Endothelial cell of umbilical vein (primary cell): ENCODE data around the gene VIPR2. TPM values are rescaled to one million over a fixed set of nuclear protein-coding genes. Genes with fewer than 3 reads are reported as not detected.

Source experiments
- BruUV-seq: library from RNA; stranded (reverse); fragments of 400-500 nt; replicated peaks from 2 replicates; lab custom pipeline; 2021; lab: Mats Ljungman, UMichigan
- CTCF ChIA-PET: fragments of 300-600, 350-600 bp; sonication (Branson Sonifier 250); formaldehyde crosslinking; loops from one replicate; lab custom pipeline; 2021; ENCODE audit warnings: antibody characterized with exemption, inconsistent platforms; lab: Charles Lee
- POLR2A ChIA-PET: fragments of 300-600, 350-600 bp; sonication (Branson Sonifier 250); formaldehyde crosslinking; loops from one replicate; lab custom pipeline; 2021; ENCODE audit warnings: antibody characterized with exemption, inconsistent platforms; lab: Charles Lee
- DNase-seq: peaks from one replicate; pipeline ENCODE4 v3.0.0-alpha.2; 2011; ENCODE audit warnings: low read depth, low spot score
- FAIRE-seq: peaks from 2 replicates; lab custom pipeline; 2011; peaks lifted over from hg19 to GRCh38; lab: Jason Lieb, UNC
- H2AFZ ChIP-seq: 2 replicates; pipeline ENCODE4 v1.6.0; 2012; ENCODE audit warnings: low read depth, low read length, control low read depth, inconsistent platforms
- H3K27ac ChIP-seq: 2 replicates; pipeline ENCODE4 v1.5.1; 2011; ENCODE audit warnings: low read depth, mild to moderate bottlenecking, control low read depth, low read length, moderate library complexity; ENCODE audit not compliant: insufficient read depth
- H3K27me3 ChIP-seq, 2 experiments: 2 replicates each; pipeline versions ENCODE4 v1.6.0 to v1.6.1; 2011; ENCODE audit warnings: low read length in 2 of 2, mixed read lengths in 1 of 2; ENCODE audit not compliant: control insufficient read depth in 2 of 2, insufficient read depth in 2 of 2
- H3K36me3 ChIP-seq, 2 experiments: 2 replicates in 1 of 2; 3 replicates in 1 of 2; pipeline ENCODE4 v1.5.1; 2011; ENCODE audit warnings: low read length in 2 of 2, mild to moderate bottlenecking in 1 of 2, moderate library complexity in 1 of 2; ENCODE audit not compliant: control insufficient read depth in 2 of 2, insufficient read depth in 2 of 2; ENCODE audit errors: extremely low read depth in 1 of 2
- H3K4me1 ChIP-seq: 3 replicates; pipeline ENCODE4 v1.5.1; 2011; ENCODE audit warnings: mild to moderate bottlenecking, low read length; ENCODE audit not compliant: control insufficient read depth, insufficient read depth; ENCODE audit errors: extremely low read depth
- H3K4me2 ChIP-seq: 2 replicates; pipeline ENCODE4 v1.6.1; 2011; ENCODE audit warnings: low read length, control low read depth, mixed read lengths; ENCODE audit not compliant: insufficient read depth
- H3K4me3 ChIP-seq, 3 experiments: fragments of 200-600 bp in 1 of 3; sonication (generic), shearing (Covaris generic) in 1 of 3; replicated peaks in 1 of 3; 2 replicates each; pipeline ENCODE4 v1.5.1; 2011 to 2016; ENCODE audit warnings: control low read depth in 3 of 3, low read length in 3 of 3, mild to moderate bottlenecking in 2 of 3, inconsistent platforms in 1 of 3, low read depth in 1 of 3, moderate library complexity in 1 of 3; ENCODE audit not compliant: insufficient read depth in 1 of 3
- H3K79me2 ChIP-seq: 2 replicates; pipeline ENCODE4 v1.6.0; 2012; ENCODE audit warnings: low read length, inconsistent platforms; ENCODE audit not compliant: control insufficient read depth, insufficient read depth
- H3K9ac ChIP-seq: replicated peaks from 2 replicates; pipeline ENCODE3; 2011; ENCODE audit warnings: low read length, control low read depth; ENCODE audit not compliant: insufficient read depth; ENCODE audit errors: extremely low read depth
- H3K9me1 ChIP-seq: replicated peaks from 3 replicates; pipeline ENCODE4 v1.6.0; 2011; ENCODE audit warnings: mild to moderate bottlenecking, low read length; ENCODE audit not compliant: control insufficient read depth, insufficient read depth; ENCODE audit errors: extremely low read depth
- H3K9me3 ChIP-seq: replicated peaks from 2 replicates; pipeline ENCODE4 v1.5.1; 2012; ENCODE audit warnings: low read length, inconsistent platforms; ENCODE audit not compliant: control insufficient read depth, insufficient read depth
- H4K20me1 ChIP-seq: replicated peaks from 2 replicates; pipeline ENCODE3; 2011; ENCODE audit warnings: mild to moderate bottlenecking, low read length; ENCODE audit not compliant: control insufficient read depth, insufficient read depth; ENCODE audit errors: extremely low read depth
- CTCF ChIP-seq, 2 donors: IDR thresholded peaks; 1 replicate in 1 of 2; 2 replicates in 1 of 2; pipeline ENCODE4 v1.5.1; 2011; ENCODE audit warnings: low read length in 2 of 2, mild to moderate bottlenecking in 2 of 2, moderate library complexity in 2 of 2, control low read depth in 1 of 2, inconsistent platforms in 1 of 2, low read depth in 1 of 2; ENCODE audit not compliant: insufficient read depth in 1 of 2; ENCODE audit errors: extremely low read depth in 1 of 2
- FOS ChIP-seq: IDR thresholded peaks from 2 replicates; pipeline ENCODE4 v1.6.1; 2011; ENCODE audit warnings: mild to moderate bottlenecking, low read length, moderate library complexity, borderline replicate concordance; ENCODE audit not compliant: insufficient read depth
- GATA2 ChIP-seq: IDR thresholded peaks from 2 replicates; pipeline ENCODE4 v1.7.0; 2011; ENCODE audit warnings: low read depth, mild to moderate bottlenecking, moderate library complexity, mixed read lengths, low read length; ENCODE audit not compliant: insufficient read length, insufficient read depth
- POLR2A ChIP-seq: IDR thresholded peaks from 2 replicates; pipeline ENCODE4 v1.6.1; 2012; ENCODE audit warnings: low read depth, mild to moderate bottlenecking, control low read depth, low read length
- POLR2AphosphoS5 ChIP-seq: IDR thresholded peaks from 2 replicates; pipeline ENCODE4 v1.6.1; 2012; ENCODE audit warnings: low read depth, mild to moderate bottlenecking, control low read depth, low read length, moderate library complexity; ENCODE audit not compliant: insufficient read depth
- dilution Hi-C: fragments of 300-500 bp; cut with MboI; formaldehyde crosslinking; loops from one replicate; pipeline ENCODE4 v1.15.0; 2019; ENCODE audit warnings: low sequenced_read_pairs; ENCODE audit not compliant: extremely low pct_ligation_motif_present
- intact Hi-C: fragments of 100-400 bp; cut with micrococcal nuclease; formaldehyde crosslinking; loops from one replicate; pipeline ENCODE4 v1.10.0; 2022
- polyA plus RNA-seq, 4 experiments: library from polyadenylated mRNA; depleted of rRNA in 3 of 4; stranded (reverse) in 3 of 4; unstranded in 1 of 4; fragments of >200 nt; gene quantifications; 2 replicates each; pipeline versions ENCODE4 v1.2.1 to v1.2.3, GENCODE V29; 2011 to 2012; ENCODE audit warnings: missing spikeins in 1 of 4
- total RNA-seq: library from RNA; stranded (reverse); gene quantifications from 2 replicates; pipeline ENCODE4 v1.2.3, GENCODE V29; 2021
- TF ChIP-seq, protein P1 (sequence below): IDR thresholded peaks from 2 replicates; pipeline ENCODE4 v1.6.1; 2011; ENCODE audit not compliant: insufficient read depth, insufficient read length

VIPR2 gene
- total and polyA plus RNA-seq, 2 donors (not counting 3 experiments of a cell fraction or from before 2014, with no cell fraction given) = not detected

DNA sequence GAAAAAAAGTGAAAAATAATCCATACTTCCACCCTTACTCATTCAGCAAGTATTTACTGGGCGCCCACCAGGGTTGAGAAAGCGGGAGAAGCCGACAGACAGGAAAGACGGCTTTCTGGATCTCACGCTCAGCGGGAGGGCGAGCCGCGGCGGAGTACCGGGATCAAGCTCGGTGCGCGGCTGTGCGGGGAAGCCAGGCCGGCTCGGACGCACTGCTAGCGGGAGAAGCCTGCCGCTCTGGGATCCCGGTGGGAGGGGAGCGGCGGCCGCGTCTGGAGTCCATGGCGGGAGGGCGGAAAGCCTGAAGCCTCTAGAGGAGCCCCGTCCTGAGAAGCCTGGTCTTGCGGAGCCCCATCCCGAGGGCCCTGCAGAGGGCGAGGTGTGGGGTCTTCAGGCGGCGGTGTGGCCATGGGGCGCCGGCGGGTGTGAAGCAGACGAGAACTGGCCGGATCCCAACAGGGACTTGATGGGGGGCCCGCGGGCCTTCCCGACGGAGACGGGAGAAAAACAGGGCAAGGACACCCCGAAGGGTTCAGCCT is 82.9 kb downstream of the VIPR2 start:
- dilution Hi-C loops = no loop called here
- H3K4me2 ChIP-seq = no peak overlapping the region
- BruUV-seq = no TSS peak
- H3K36me3 ChIP-seq = no peaks in the 10 kb centered on the region
- no peaks in the 10 kb centered on the region for H4K20me1 ChIP-seq
- H3K9ac ChIP-seq = no peak overlapping the region
- no peaks in the 10 kb centered on the region for H3K27me3 ChIP-seq
- no peak overlapping the region for H3K4me3 ChIP-seq
- CTCF ChIA-PET = no interaction called here
- H3K79me2 ChIP-seq = no peaks in the 10 kb centered on the region
- intact Hi-C loops = no loop called here
- POLR2A ChIA-PET = no interaction called here
- TF ChIP-seq, protein P1, sequence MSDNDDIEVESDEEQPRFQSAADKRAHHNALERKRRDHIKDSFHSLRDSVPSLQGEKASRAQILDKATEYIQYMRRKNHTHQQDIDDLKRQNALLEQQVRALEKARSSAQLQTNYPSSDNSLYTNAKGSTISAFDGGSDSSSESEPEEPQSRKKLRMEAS = no peak
- TF ChIP-seq FOS (no peak), GATA2 (no peak), POLR2A (no peak), CTCF (IDR thresholded peaks at IDR 0.05; ENCODE audit: extremely low read depth in 1 of 2, insufficient read depth in 1 of 2, low read depth in 1 of 2, low read length in 2 of 2) (no peak)
- peaks cover 3% of the 10 kb centered on the region for H3K9me3 ChIP-seq
- DNase-seq (no peak), FAIRE-seq (no peak)
- H3K27ac ChIP-seq = no peak overlapping the region
- H3K9me1 ChIP-seq = no peaks in the 10 kb centered on the region
- no peak overlapping the region for H2AFZ ChIP-seq
- no peaks in the 10 kb centered on the region for H3K4me1 ChIP-seq

DNA sequence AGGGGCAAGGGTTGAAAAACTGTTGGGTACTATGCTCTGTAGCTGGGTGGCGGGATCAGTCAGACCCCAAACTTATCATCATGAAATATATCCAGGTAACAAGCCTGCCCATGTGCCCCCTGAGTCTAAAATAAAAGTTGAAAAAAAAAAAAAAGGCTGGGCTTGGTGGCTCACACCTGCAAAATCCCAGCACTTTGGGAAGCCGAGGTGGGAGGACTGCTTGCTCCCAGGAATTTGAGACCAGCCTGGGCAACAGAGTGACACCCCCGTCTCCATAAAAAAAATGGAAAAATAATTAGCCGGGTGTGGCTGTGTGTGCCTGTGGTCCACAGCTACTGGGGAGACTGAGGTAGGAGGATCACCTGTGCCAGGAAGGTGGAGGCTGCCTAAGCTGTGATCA is 83.5 kb downstream of the VIPR2 start:
- Histone ChIP-seq H3K9me3 (peaks cover 3% of the 10 kb centered on the region), H3K27me3 (no peaks in the 10 kb centered on the region), H3K79me2 (no peaks in the 10 kb centered on the region), H2AFZ (no peak overlapping the region), H3K36me3 (no peaks in the 10 kb centered on the region), H3K4me3 (no peak overlapping the region), H3K27ac (no peak overlapping the region), H3K9ac (no peak overlapping the region), H3K4me2 (no peak overlapping the region), H3K9me1 (no peaks in the 10 kb centered on the region), H4K20me1 (no peaks in the 10 kb centered on the region), H3K4me1 (no peaks in the 10 kb centered on the region)
- BruUV-seq = no TSS peak
- dilution Hi-C loops (no loop called here), intact Hi-C loops (no loop called here)
- no peak for FAIRE-seq
- POLR2A ChIA-PET = no interaction called here
- TF ChIP-seq POLR2AphosphoS5 = no peak
- DNase-seq = no peak
- CTCF ChIA-PET = no interaction called here
